Stimulated activated naive CD8-positive, alpha-beta T cell treated with anti-CD3 and anti-CD28 coated beads, Interleukin-15, Interleukin-2, amounts not matched to agents 100 U/mL and 50 U/mL, for 24 hours (primary cell): Measurements from ENCODE around the gene TMEM40.
"Not testable (repeated sequence)": the region's sequence is repeated elsewhere in the genome, so short reads cannot be mapped to it uniquely, and the experiment has no call there.

Experiments
- ATAC-seq: fragments of 150-1000 bp; cut with Tn5 transposase; one replicate; pipeline ENCODE4 v1.10.0; 2021
- DNase-seq: peaks from one replicate; pipeline ENCODE4 v3.0.0; 2021

The TMEM40 gene, protein sequence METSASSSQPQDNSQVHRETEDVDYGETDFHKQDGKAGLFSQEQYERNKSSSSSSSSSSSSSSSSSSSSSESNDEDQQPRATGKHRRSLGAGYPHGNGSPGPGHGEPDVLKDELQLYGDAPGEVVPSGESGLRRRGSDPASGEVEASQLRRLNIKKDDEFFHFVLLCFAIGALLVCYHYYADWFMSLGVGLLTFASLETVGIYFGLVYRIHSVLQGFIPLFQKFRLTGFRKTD

DNA sequence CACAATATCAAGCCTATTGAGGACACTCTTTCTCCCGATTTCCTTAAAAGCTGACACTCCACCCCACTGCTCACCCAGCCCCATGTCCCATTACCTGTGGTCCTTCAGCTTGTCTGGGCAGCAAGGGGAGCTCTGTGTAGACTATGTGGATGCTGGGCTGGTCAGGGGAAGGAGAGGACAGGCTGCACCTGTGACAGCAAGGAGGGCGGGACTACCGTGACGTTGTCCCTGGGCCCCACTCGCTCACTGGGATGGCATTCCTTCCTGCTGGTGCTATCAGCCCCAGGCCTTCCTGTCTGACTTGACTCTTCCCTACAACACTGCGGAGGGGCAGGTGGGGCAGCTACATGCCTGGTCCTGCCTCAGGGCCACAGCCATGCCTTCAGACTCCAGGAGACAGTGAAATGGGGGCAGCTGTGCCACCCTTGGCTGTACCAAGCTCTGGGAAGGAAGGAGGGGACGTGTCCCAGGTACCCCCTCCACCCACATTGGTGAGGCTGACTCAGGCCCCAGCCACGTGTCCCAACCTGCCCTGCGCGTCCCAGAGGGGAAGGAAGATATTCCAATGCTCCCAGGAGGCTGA is at the start of gene TMEM40:
Gene TMEM40 (minus strand): TSS at position 163 of the 583 bp plus-strand sequence. CDS start 9,427 bp downstream, outside the sequence.
- DNase-seq, result no peak
- ATAC-seq, result no peak

DNA sequence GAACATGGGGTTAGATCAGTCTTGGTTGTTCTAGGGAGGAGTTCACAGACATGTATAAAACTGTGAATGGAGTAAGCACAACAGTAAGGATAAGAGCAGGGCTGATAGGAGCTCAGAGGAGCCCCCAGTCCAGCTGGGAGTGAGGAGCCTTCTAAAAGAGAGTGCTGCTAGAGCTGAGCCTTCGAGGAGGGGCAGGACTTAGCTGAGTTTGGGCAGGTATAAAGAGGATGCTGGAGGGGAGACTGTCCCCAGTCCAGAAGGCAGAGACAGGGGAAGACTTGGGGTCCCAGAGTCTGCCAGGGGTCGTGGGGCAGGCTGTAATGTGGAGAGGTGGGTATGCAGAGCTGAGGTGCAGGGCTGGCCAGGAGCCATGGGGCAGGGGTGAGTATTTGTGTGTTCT is 49.5 kb upstream of the TMEM40 start:
- no peak for ATAC-seq

DNA sequence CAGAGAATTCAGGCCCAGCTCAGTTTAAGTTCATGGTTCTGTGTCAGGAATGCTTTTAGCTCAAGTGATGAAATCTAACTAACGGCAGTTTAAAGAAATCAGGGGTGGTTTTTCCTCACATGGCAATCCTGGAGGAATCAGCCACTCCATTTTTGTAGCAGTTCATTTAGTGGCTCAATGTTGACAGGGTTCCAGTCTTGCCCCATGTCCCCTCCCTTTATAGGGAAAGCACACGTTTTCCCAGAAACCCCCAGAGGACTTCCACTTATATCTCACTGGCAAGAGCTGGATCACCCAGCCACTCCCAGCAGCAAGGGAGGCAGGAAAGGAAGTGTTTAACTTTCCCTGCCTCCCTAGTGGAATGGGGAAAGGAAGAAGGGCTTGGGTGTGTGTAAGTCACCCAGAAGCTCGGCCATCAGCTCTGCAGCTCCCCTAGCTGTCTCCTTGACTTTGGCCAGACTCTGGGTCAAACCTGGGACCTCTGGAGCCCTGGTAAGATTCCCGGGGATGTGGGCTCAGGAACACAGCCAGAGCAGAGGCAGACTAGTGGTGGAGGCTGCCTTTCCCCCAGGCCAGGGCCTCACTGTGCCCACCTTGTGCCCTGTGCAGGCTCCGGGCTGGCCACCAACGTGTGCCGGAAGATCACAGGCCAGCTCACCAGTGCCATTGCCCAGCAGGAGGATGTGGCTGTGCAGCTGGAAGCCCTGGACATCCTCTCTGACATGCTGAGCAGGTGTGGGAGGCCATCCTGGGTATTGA is 48.7 kb upstream of the TMEM40 start:
- ATAC-seq (no peak), DNase-seq (no peak)

More for the DNA sequence above, 49.5 kb upstream of the TMEM40 start:
- DNase-seq, result no peak

DNA sequence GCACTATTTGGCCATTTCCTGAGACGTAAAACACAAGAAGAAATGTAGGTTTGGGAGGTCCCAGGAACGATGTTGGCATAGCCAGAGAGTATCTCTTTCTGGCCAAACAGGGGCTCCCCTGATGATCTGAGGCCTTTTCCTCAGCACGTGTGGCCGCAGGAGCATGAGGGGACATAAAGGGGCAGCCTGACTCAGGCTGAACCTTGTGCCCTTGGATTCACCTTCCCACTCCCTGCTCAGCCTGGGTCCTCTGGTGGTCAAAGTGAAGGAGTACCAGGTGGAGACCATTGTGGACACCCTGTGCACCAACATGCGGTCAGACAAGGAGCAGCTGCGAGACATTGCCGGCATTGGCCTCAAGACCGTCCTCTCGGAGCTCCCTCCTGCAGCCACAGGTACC is 48.0 kb upstream of the TMEM40 start:
- DNase-seq (no peak), ATAC-seq (no peak)

DNA sequence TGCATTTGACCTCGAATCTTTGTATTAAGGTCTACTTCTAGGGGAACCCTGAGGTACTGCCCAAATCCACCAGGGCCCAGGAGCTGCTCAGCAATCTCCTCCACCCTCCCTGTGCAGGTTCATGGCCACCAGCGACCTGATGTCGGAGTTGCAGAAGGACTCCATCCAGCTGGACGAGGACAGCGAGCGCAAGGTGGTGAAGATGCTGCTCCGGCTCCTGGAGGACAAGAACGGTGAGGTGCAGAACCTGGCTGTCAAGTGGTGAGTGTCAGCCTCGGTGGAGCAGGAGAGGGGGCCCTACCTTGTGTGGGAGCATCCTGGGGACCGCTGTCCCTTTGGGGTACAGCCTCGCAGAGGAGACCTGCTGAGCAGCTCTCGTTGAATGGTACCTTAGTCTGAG is 44.3 kb upstream of the TMEM40 start:
- DNase-seq (no peak), ATAC-seq (no peak)

DNA sequence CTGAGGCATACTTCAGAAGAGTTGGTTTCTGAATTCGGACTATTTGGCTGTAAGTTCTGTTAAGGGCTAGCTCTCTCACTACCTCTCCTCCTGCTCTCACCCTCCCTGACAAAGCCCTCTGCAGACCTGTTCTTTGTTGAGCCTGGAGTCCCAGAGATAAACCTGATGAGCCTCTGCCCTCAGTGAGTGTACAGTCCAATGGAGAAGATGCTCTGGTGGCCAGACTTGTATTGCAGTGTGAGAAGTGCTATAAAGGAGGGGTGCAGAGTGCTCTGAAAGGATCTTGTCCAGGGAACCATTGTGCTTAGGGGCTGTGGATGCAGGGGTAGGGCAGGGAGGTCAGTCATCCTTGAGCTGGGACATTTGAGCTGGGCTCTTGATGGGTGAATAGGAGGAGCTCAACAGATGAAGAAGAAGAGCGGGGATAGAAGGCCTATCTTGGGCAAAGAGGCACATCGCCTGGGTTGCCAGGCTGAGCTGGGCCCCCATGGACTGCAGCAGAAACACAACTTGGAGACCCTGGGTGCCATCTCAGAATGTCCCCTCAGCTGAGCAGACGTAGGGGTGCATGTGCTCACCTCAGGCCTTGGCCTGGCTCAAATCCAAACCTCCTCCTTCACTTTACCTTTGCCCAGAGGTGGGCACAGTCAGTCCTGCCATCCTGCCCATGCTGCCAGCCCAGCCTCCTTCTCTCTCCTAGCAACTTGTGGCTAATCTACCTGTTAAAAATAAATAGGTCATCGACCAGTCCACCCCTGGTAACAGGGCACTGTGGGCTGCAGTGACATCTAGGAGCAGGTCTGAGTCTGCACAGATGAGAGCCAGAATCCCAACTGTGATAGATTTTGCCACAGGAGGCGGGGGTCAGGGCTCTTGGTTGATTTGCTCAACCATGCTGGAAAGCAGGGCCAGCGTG is 40.7 kb upstream of the TMEM40 start:
- DNase-seq (no peak), ATAC-seq (no peak)

DNA sequence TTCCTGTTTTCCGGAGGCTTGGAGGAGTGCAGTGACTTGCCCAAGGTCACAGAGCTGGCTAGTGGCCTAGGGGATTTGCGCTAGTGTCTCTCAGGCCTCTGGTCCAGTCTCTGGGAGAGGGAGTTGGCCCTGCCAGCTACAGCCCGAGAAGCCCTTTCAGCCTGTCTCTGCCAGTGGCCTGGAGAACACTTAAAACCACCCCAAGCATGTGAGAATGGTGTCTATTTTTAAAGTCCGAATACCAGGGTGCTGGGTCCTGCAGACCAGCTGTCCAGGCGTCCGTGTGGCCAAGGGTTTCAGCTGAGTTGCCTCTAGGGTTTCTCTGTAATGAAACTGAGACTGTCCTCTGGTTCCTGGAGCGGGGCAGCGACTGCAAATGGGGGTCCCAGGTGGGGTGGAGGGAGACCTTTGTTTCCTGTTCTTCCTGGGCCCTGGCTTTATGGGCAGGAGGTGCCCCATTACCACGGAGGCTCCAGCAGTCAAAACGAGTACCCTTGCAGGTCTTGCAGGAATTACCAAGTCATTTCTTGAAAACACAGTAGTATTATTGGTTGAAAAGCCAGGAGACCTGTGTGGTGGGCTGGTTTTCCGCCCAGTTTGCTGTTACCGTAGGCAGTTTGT is 39.6 kb upstream of the TMEM40 start:
- ATAC-seq (no peak), DNase-seq (no peak)

DNA sequence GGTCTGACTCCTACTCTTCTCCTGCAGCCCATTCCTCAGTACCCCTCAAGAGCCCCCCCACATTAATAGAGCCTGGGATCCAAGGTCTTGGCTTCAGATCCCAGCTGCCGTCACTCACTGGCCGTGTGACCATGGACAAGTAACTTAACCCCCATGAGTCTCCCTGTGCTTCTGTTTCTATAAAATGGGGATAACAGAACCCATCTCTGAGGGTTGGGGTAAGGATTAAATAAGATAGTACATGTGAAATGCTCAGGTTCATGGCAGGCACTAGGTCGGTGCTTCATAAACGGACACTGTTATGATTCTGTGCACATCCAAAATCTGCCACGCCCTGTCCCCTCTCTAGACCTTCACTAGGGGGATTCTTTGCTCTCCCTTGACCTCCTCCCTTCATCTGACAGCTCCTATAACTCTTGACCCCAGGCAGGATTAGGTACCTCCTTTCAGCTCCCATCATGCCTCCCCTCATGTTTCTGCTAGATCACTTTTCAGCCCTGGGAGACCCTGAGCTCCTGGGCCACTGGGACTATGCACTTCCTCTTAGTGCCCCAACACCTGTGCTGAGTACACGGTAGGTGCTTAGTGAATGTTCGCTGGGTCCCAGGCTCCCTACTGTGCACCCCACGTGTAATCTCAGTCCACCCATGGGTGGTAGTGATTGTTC is 39.0 kb upstream of the TMEM40 start:
- ATAC-seq, result peak; percentile 19

DNA sequence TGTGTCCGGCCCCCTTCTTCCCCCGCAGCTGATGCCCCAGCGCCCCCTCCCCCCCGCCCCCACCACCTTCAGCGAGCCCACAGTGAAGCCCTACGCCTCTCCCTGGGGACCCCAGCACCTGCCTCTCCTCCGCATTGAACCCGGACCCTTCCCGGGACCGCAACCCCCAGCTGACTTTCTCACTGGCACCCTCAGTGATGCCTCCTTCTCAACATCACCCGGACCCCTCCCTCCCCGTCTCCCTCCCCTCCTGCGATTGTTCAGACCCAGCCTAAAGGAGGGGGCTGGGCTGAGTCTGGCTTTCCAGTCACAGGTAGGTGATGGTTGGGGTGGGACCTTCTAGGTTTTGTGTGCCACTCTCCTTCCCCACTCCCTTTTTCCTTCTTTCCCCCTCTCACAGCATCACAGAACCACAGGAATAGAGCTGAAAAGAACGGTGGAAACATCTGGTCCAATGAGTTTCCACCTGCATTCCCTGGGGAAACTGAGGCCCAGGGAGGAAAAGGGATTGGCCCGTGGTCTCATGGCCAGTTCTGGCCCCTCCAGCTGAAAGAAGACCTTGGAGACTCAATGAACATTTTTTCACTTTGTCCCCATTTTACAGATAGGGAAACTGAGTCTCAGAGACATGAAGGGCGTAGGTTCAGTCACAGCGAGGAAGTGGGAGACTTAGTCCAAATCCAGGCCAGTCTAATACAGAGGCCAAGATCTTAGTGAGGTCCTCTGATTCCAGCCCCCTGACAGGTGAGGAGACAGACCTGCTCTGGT is 38.2 kb upstream of the TMEM40 start:
- ATAC-seq, result no peak
- DNase-seq, result no peak

More for the DNA sequence above, 39.0 kb upstream of the TMEM40 start:
- DNase-seq, result no peak

DNA sequence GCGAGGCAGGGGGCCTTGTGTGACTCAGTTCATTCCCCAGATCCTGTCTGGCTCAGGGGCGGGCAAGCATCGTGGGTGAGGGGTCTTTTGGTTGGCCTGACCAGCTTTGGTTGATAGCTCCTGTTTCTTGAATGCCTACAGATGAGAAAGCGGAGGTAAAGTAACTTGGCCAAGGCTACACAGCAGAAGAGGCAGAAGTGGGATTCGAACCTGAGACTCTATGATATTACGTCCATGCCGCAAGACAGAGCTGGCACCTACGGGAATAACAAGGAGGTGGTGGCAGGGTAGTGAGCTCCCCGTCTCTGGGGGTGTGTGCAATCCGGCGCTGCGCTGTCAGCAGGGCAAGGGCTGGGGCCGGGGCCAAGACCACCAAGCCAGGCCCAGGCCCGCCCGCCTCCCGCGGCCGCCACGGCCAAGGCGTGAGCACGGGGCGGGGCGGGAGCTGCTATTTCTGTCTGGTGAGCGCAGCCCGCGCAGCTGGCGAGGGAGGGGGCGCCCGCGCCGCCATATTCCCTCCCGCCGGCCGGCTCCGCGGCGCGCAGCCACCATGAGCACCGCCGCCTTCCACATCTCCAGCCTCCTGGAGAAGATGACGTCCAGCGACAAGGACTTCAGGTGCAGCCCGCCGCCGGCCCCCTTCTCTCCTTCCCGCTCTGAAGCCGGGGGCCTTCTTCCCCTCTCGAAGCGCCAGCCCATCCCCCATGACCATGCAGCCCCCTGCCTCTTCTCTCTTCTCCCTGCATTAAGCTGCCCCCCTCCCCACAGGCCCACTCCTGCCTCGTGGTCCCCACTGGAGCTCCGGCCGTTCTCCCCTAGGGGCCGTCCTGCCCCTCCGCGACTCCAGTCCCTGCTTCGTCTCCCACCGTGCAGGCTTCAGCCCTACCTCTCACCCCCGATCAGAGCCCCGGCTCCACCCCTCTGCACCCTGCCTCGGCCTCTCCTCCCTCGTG is 37.4 kb upstream of the TMEM40 start, which contains the start of gene CAND2:
Gene CAND2 (plus strand): TSS at position 510 of the 953 bp plus-strand sequence. CDS start 41 bp downstream, at position 551.
- ATAC-seq, result peak; percentile 65
- peak; percentile 48 for DNase-seq

DNA sequence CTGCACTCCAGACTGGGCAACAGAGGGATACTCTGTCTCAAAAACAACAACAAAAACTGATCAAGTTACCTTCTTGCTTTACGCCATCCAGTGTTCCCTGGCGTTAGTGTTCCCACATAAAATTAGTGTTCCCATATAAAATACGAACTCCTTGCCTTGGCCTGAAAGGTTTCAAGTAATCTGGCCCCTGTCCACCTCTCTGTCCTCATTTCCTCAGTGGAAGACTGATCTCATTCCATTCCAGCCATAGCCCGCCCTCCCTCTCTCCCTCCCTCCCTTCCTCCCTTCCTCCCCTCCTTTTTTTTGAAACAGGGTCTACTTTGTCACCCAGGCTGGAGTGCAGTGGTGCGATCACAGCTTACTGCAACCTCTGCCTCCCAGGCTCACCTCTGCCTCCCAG is 34.6 kb upstream of the TMEM40 start:
- no peak for DNase-seq
- ATAC-seq, result no peak

DNA sequence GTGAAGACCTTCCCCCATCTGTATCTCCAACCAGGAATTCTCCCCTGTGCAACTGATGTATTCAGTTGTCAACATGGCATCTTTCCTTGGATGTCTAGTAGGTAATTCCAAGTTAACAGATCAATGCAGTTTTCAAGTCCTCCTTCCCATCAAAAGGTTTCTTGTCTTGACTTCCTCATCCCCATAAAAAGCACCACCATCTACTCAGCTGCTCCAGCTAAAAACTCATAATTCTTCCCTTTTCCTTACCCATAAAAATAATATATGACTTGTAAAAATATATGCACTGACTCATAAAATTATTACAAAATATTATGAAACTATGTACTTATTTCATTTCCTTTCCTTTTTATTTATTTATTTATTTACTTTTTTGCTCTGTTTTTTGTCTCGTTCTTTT is 32.4 kb upstream of the TMEM40 start:
- DNase-seq (no peak), ATAC-seq (no peak)

DNA sequence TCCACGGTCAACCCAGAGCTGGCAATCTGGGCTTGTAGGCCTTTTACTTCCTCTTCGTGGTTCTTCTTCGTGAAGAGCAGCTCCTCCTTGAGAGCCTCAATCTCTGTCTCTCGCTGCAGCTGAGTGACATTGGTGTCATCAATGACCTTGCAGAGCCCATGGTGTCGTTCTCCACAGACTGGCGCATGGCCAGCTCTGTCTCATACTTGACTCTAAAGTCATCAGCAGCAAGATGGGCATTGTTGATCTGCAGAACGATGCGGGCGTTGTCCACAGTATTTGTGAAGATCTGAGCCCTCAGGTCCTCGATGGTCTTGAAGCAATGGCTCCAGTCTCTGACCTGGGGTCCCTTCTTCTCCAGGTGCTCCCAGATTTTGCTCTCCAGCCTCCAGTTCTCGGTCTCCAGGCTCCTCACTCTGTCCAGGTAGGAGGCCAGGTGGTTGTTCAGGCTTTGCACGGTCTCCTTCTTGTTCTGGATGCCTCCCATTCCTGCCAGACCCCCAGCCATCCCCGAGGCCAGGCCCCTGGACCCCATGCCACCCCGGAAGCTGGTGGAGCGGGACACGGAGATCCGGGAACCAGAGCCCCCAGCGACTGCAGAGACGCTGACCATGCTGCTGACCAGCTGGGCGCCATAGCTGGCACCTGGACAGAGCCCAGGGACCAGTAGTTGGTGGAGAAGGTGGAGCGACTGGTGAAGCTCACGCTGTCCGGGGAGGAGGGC is 29.1 kb upstream of the TMEM40 start:
- DNase-seq, ATAC-seq: not testable (repeated sequence)

DNA sequence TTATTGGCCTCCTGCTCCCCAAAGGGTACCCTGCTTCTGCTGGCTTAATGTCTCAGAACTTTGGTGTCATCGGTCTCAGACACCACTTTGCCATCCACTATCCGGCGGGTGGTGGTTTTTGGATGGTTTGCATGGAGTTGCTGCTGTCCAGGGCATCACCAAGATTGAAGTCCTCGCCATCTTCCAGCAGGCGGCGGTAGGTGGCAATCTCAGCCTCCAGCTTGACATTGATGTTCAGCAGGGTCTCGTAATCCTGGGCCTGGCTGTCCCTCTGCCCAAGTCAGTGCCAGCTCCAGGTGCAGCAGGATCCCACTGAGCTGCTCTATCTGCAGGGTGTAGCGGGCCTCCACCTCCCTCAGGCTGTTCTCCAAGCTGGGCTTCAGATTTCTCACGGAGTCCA is 28.3 kb upstream of the TMEM40 start:
- ATAC-seq, result not testable (repeated sequence)

DNA sequence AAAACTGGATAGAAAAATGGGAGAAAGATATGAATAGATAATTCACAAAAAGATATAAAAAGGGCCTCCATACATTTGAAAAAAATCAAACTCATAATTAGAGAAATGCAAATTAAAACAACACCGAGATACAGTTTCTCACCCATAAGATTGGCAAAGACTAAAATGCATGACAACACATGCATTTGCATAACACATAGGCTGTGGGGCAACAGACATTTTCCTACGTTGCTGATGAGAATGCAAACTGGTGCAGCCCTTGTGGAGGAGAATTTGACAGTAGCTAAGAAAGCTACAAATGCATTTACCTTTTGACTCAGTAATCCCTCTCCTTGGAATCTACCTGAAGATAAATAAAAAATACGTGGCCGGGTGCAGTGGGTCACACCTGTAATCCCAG is 26.0 kb upstream of the TMEM40 start:
- no peak for ATAC-seq

More for the DNA sequence above, 28.3 kb upstream of the TMEM40 start:
- DNase-seq, result peak; percentile 62

DNA sequence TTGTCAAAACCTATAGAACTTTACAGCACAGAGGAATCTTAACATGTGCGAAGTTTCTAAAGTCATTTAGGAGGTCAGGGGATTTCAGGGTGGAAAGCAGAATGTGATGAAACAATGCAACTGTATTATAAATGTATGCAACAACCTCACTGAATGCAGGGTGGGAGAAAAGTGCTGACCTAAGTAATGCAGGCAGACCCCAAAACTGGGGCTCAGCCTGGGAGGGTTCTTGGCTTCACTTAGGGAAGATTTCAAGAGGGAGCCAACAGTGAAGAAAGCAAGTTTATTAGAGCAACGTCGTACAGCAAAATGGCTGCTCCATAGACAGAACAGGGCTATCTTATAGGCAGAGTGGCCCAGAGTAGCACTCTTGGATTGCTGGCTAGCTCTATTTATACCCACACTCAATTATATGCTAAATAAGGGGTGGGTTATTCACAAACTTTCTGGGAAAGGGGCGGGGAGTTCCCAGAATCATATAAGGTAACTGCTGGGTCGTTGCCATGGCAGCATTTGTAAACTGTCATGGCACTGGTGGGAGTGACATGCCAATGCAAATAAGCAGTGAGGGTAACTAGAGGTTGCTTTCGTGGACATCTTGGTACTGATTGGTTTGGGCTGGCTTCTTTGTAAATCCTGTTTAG is 23.2 kb upstream of the TMEM40 start:
- DNase-seq, result no peak
- no peak for ATAC-seq

More for the DNA sequence above, 26.0 kb upstream of the TMEM40 start:
- DNase-seq, result no peak

DNA sequence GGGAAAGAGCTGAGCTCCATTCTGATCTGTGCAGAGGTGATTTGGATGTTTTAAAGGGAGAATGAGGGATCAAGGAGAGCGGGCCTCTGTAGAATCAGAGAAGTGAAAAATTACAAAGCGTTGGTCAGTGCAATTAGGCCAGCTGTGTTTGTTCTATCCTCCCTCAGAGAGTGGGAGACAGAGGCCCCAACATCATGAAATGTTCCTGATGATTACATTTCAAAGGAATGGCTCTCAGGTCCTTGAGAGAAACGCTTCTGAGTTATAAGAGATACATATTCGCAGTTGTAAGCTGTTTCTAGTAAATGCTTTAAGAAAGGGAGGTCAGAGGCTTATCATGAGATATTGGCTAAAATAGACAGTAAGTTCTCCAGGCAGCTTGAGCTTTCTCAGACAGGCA is 21.7 kb upstream of the TMEM40 start:
- ATAC-seq, result no peak

DNA sequence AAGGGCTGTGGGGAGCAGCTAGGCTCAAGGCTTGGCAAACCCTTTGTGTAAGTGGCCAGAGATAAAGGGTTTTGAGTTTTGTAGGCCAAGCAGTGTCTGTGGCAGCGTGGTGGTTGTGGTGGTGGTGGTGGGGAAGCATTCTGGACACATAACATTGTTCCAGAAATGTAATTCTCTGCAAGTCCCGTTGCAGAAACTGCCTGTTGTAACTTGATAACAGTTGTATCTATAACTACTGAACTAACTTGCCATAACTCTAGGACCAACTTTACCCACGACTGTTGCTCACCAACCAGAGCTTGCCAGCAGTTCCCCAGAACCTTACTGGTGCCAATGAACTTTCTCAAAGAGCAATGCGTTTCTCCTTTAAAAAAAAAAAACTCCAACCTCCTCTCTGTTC is 18.1 kb upstream of the TMEM40 start:
- DNase-seq, result no peak
- no peak for ATAC-seq

More for the DNA sequence above, 21.7 kb upstream of the TMEM40 start:
- DNase-seq, result no peak
